AG09309 (cell line): Measurements from ENCODE around the gene MED16.
A peak's percentile ranks its signal among the peaks of the same experiment; 100 is the strongest.
"Not testable (repeated sequence)": the region's sequence is repeated elsewhere in the genome, so short reads cannot be mapped to it uniquely, and the experiment has no call there.

Experiments
- DNase-seq: peaks from one replicate; pipeline ENCODE4 v3.0.0-alpha.2; 2010; ENCODE audit warnings: low read depth
- H3K4me3 ChIP-seq: 2 replicates; pipeline ENCODE4 v1.5.1; 2011; ENCODE audit warnings: mild to moderate bottlenecking, low read depth, low read length, moderate library complexity; ENCODE audit not compliant: control insufficient read depth
- TF ChIP-seq, protein P1 (sequence below): IDR thresholded peaks from 2 replicates; pipeline ENCODE4 v1.5.1; 2011; ENCODE audit warnings: mild to moderate bottlenecking, low read depth, low read length, inconsistent platforms; ENCODE audit not compliant: insufficient read depth, control insufficient read depth; ENCODE audit errors: missing control alignments

Gene MED16

GRCh38 chr19:821825-822503 lies 71.0 kb downstream of the MED16 start, which contains the start of gene PLPPR3:
PLPPR3 (minus strand) TSS chr19:821955; CDS start chr19:821559, 396 bp downstream.
- DNase-seq, result no peak
- peak within 1 kb of the TSS; percentile 28 for H3K4me3 ChIP-seq
- TF ChIP-seq, protein P1, sequence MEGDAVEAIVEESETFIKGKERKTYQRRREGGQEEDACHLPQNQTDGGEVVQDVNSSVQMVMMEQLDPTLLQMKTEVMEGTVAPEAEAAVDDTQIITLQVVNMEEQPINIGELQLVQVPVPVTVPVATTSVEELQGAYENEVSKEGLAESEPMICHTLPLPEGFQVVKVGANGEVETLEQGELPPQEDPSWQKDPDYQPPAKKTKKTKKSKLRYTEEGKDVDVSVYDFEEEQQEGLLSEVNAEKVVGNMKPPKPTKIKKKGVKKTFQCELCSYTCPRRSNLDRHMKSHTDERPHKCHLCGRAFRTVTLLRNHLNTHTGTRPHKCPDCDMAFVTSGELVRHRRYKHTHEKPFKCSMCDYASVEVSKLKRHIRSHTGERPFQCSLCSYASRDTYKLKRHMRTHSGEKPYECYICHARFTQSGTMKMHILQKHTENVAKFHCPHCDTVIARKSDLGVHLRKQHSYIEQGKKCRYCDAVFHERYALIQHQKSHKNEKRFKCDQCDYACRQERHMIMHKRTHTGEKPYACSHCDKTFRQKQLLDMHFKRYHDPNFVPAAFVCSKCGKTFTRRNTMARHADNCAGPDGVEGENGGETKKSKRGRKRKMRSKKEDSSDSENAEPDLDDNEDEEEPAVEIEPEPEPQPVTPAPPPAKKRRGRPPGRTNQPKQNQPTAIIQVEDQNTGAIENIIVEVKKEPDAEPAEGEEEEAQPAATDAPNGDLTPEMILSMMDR, result no peak

GRCh38 chr19:821231-821824 lies 71.7 kb downstream of the MED16 start:
- peak overlapping the region; percentile 28 for H3K4me3 ChIP-seq
- DNase-seq, result no peak

GRCh38 chr19:820212-820611 lies 72.8 kb downstream of the MED16 start:
- DNase-seq, H3K4me3 ChIP-seq: not testable (repeated sequence)

More at GRCh38 chr19:821231-821824, 71.7 kb downstream of the MED16 start:
- TF ChIP-seq, protein P1, result no peak
